Measurements from ENCODE around the gene OR4C3.
"Not testable (repeated sequence)": the region's sequence is repeated elsewhere in the genome, so short reads cannot be mapped to it uniquely, and the experiment has no call there.

Gene OR4C3

GRCh38 chr11:48324620-48325019 is at the start of gene OR4C3:
Gene OR4C3 (plus strand): TSS chr11:48324920. CDS start chr11:48325022, 102 bp downstream.
- not testable (repeated sequence) for H3K4me3 ChIP-seq (ENCODE audit: low read depth, low read length); H3K27ac ChIP-seq; H3K36me3 ChIP-seq; H3K27me3 ChIP-seq (ENCODE audit: insufficient read depth, low read depth, severe bottlenecking); DNase-seq; H3K9me3 ChIP-seq (ENCODE audit: severe bottlenecking)

- DNase-seq, result no peak
- Histone ChIP-seq H3K27me3 (ENCODE audit: insufficient read depth, low read depth, severe bottlenecking) (peaks cover 46% of the 10 kb centered on the region), H3K9me3 (ENCODE audit: severe bottlenecking) (no peaks in the 10 kb centered on the region), H3K4me3 (ENCODE audit: low read depth, low read length) (no peak within 1 kb of the TSS), H3K36me3 (no peaks in the 10 kb centered on the region), H3K27ac (no peak within 1 kb of the TSS)
- no peak for TF ChIP-seq CTCF (IDR thresholded peaks at IDR 0.05; ENCODE audit: low read depth, low read length)
Observed at GRCh38 chr11:48305923-48306322, 18.8 kb upstream of the OR4C3 start, which contains the start of gene OR4S1. Gene OR4S1 (plus strand): TSS chr11:48306223. CDS start chr11:48306223, 0 bp downstream.

GRCh38 chr11:48307760-48308386 is 16.8 kb upstream of the OR4C3 start:
- Histone ChIP-seq H3K27ac (no peak overlapping the region), H3K9me3 (ENCODE audit: severe bottlenecking) (no peaks in the 10 kb centered on the region), H3K27me3 (ENCODE audit: insufficient read depth, low read depth, severe bottlenecking) (peaks cover 36% of the 10 kb centered on the region), H3K36me3 (no peaks in the 10 kb centered on the region), H3K4me3 (ENCODE audit: low read depth, low read length) (no peak overlapping the region)
- DNase-seq, result peak; percentile 65
- peak; percentile 81 for TF ChIP-seq CTCF (IDR thresholded peaks at IDR 0.05; ENCODE audit: low read depth, low read length)

- not testable (repeated sequence) for H3K4me3 ChIP-seq (ENCODE audit: low read depth, low read length); H3K9me3 ChIP-seq (ENCODE audit: severe bottlenecking); H3K36me3 ChIP-seq; DNase-seq; H3K27ac ChIP-seq
- H3K27me3 ChIP-seq (ENCODE audit: insufficient read depth, low read depth, severe bottlenecking), result peaks cover 27% of the 10 kb centered on the region
Observed at GRCh38 chr11:48313590-48313989, 11.1 kb upstream of the OR4C3 start.

GRCh38 chr11:48319813-48320212 is 4.9 kb upstream of the OR4C3 start:
- not testable (repeated sequence) for H3K9me3 ChIP-seq (ENCODE audit: severe bottlenecking); DNase-seq; H3K36me3 ChIP-seq; H3K4me3 ChIP-seq (ENCODE audit: low read depth, low read length); H3K27me3 ChIP-seq (ENCODE audit: insufficient read depth, low read depth, severe bottlenecking); H3K27ac ChIP-seq

- DNase-seq, result no peak
- no peak for TF ChIP-seq CTCF (IDR thresholded peaks at IDR 0.05; ENCODE audit: low read depth, low read length)
- Histone ChIP-seq H3K27ac (no peak overlapping the region), H3K36me3 (no peaks in the 10 kb centered on the region), H3K9me3 (ENCODE audit: severe bottlenecking) (no peaks in the 10 kb centered on the region), H3K4me3 (ENCODE audit: low read depth, low read length) (no peak overlapping the region), H3K27me3 (ENCODE audit: insufficient read depth, low read depth, severe bottlenecking) (no peaks in the 10 kb centered on the region)
Observed at GRCh38 chr11:48341466-48341865, 16.7 kb downstream of the OR4C3 start.

GRCh38 chr11:48342505-48342904 is 17.8 kb downstream of the OR4C3 start:
- not testable (repeated sequence) for DNase-seq; H3K4me3 ChIP-seq (ENCODE audit: low read depth, low read length); H3K27me3 ChIP-seq (ENCODE audit: insufficient read depth, low read depth, severe bottlenecking); H3K27ac ChIP-seq; H3K9me3 ChIP-seq (ENCODE audit: severe bottlenecking); H3K36me3 ChIP-seq

- DNase-seq, result not testable (repeated sequence)
Observed at GRCh38 chr11:48346286-48346685, 21.6 kb downstream of the OR4C3 start.

More at GRCh38 chr11:48346286-48346685, 21.6 kb downstream of the OR4C3 start:
- H3K27ac ChIP-seq; H3K4me3 ChIP-seq (ENCODE audit: low read depth, low read length); H3K27me3 ChIP-seq (ENCODE audit: insufficient read depth, low read depth, severe bottlenecking); H3K36me3 ChIP-seq; H3K9me3 ChIP-seq (ENCODE audit: severe bottlenecking): not testable (repeated sequence)
